ENCODE measurements around the gene DIAPH2.

DNA sequence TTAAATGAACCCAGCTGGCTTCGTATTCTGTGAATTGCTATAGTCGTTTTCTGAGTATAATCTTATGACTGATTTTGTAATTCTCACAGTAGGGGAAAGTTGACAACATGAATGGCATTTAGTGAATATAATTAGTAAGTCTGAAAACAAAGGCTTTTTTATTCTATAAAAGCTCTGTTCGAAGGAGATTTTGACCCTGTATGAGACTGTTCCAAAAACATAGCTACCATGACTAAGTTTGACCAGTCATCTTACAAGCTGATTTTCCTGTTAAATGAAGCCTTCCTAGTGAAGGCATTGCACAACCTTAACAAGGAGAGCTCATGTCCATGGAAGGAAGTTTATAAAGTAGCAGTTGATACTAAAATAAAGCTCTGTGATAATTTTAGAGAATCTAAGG lies 441.4 kb downstream of the DIAPH2 start:
- TF ChIP-seq, protein P1, sequence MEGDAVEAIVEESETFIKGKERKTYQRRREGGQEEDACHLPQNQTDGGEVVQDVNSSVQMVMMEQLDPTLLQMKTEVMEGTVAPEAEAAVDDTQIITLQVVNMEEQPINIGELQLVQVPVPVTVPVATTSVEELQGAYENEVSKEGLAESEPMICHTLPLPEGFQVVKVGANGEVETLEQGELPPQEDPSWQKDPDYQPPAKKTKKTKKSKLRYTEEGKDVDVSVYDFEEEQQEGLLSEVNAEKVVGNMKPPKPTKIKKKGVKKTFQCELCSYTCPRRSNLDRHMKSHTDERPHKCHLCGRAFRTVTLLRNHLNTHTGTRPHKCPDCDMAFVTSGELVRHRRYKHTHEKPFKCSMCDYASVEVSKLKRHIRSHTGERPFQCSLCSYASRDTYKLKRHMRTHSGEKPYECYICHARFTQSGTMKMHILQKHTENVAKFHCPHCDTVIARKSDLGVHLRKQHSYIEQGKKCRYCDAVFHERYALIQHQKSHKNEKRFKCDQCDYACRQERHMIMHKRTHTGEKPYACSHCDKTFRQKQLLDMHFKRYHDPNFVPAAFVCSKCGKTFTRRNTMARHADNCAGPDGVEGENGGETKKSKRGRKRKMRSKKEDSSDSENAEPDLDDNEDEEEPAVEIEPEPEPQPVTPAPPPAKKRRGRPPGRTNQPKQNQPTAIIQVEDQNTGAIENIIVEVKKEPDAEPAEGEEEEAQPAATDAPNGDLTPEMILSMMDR (IDR thresholded peaks at IDR 0.05) = no peak
- no peak for TF ChIP-seq EZH2 (IDR thresholded peaks at IDR 0.05; ENCODE audit: borderline replicate concordance, insufficient read depth, low read depth, low read length, poor library complexity, severe bottlenecking)

All from B cell (primary cell).